ENCODE measurements around the gene KCNG1. TPM values are rescaled to one million over a fixed set of nuclear protein-coding genes. Genes with fewer than 3 reads are reported as not detected.

The KCNG1 gene
- total and polyA plus RNA-seq, 2 of the 4 experiments (the other 2 are of a cell fraction), result 23.7 to 51.4 TPM

- Histone ChIP-seq H2BK15ac (ENCODE audit: low read depth, low read length) (no peak overlapping the region), H2AK9ac (replicated peaks; ENCODE audit: low read depth, low read length, poor library complexity) (peak overlapping the region; percentile 63), H3K4ac (ENCODE audit: low read depth, low read length) (no peak overlapping the region), H3K36me3 (ENCODE audit: control insufficient read depth, insufficient read depth, low read length) (peaks cover 4% of the 10 kb centered on the region; the same call in 1 of the 2 replicates), H3K9me1 (ENCODE audit: insufficient read depth, low read length) (peaks cover 3% of the 10 kb centered on the region; the same call in 1 of the 2 replicates), H3K56ac (ENCODE audit: extremely low read depth, insufficient read depth, low read length) (no peak overlapping the region), H2AK5ac (ENCODE audit: low read depth, low read length) (no peak overlapping the region), H2BK5ac (ENCODE audit: low read depth, low read length, poor library complexity, severe bottlenecking) (no peak overlapping the region), H3K27me3 (ENCODE audit: control insufficient read depth, insufficient read depth, low read length) (peaks cover 2% of the 10 kb centered on the region; the same call in 1 of the 2 replicates), H3K18ac (ENCODE audit: low read depth, low read length) (no peak overlapping the region), H4K20me1 (ENCODE audit: insufficient read depth, low read length) (peaks cover 9% of the 10 kb centered on the region), H3K79me1 (ENCODE audit: low read depth in 1 of 2, low read length in 2 of 2) (peaks cover 32 to 56% of the 10 kb centered on the region in 2 experiments), H3K14ac (replicated peaks; ENCODE audit: low read depth, low read length) (no peak overlapping the region), H3K23ac (ENCODE audit: low read depth, low read length) (no peak overlapping the region), H3K4me1 (ENCODE audit: control insufficient read depth, insufficient read depth, low read length) (peaks cover 12% of the 10 kb centered on the region), H3K4me2 (ENCODE audit: low read depth, low read length) (no peak overlapping the region), H3K9ac (ENCODE audit: low read depth, low read length) (no peak overlapping the region), H2AFZ (replicated peaks; ENCODE audit: low read length, poor library complexity) (no peak overlapping the region), H3K27ac (ENCODE audit: insufficient read depth, low read length) (no peak overlapping the region; the same call in 1 of the 2 replicates), H4K8ac (ENCODE audit: low read depth in 2 of 2, low read length in 2 of 2) (0 out of 4 replicates have a peak overlapping the region, but pooled peaks of 1 of the 2 experiments have one; percentile 20), H4K5ac (ENCODE audit: low read depth, low read length) (no peak overlapping the region), H2BK120ac (ENCODE audit: low read depth, low read length) (no peak overlapping the region), H4K91ac (ENCODE audit: insufficient read depth, low read depth, low read length) (no peak overlapping the region), H2BK20ac (ENCODE audit: low read depth, low read length) (no peak overlapping the region), H3K9me3 (ENCODE audit: control insufficient read depth, insufficient read depth, low read length) (no peaks in the 10 kb centered on the region), H3K4me3 (ENCODE audit: insufficient read depth, low read depth, low read length) (no peak overlapping the region)
- no peak for TF ChIP-seq RAD21 (IDR thresholded peaks at IDR 0.05; ENCODE audit: low read length)
- dilution Hi-C loops (cut with HindIII; ENCODE audit: low sequenced_read_pairs, unreplicated experiment) (no loop called here), intact Hi-C loops (cut with micrococcal nuclease) (no loop called here), in situ Hi-C loops (cut with MboI; ENCODE audit: low sequenced_read_pairs) (no loop called here)
- ChIA-PET CTCF (no interaction called here), POLR2A (ENCODE audit: unreplicated experiment) (no interaction called here)
- WGBS, 2 experiments (ENCODE audit: extremely low coverage in 2 of 2, insufficient read length in 1 of 2), result no CpG with 5 or more reads among the region's 6 CpGs
- ATAC-seq (ENCODE audit: low read depth) (no peak), DNase-seq (no peak)
- no TSS peak for BruUV-seq (replicated peaks)
Measured at GRCh38 chr20:51020657-51021056, 2.2 kb downstream of the KCNG1 start.

Measured in IMR-90 (cell line).